Measurements from ENCODE around the gene DNAI1.

DNA sequence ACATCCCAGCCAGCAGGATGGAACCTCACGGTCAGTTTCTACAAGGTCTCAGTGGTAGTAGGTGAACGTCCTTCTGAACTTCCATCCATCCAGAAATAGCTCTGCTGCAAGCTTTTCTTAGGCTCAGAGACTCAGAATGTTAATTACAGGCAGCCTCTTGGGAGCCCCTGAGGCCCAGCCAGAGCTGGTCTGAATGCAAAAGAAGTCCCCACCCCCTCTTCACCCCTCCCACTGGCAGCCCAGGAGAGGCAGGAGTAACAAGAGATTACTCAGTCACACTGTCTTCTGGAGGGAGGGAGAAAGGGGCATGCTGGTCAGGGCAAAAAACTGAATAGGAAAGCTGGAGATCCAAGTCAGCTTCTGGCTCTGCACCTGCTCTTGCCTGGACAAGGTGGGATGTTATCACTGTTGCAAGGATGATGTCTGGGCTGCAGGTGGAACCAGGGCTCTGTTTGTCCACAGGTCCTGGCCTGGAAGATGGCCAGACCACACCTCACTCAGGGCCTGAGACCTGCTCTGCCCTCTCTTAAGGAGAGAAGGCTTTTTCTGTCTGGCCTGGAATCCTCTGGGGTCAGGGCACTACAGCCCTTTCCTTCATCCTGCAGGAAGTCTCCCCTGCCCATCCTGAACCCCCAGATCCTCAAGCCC, 55.1 kb downstream of the DNAI1 start:
- TF ChIP-seq, protein P1, sequence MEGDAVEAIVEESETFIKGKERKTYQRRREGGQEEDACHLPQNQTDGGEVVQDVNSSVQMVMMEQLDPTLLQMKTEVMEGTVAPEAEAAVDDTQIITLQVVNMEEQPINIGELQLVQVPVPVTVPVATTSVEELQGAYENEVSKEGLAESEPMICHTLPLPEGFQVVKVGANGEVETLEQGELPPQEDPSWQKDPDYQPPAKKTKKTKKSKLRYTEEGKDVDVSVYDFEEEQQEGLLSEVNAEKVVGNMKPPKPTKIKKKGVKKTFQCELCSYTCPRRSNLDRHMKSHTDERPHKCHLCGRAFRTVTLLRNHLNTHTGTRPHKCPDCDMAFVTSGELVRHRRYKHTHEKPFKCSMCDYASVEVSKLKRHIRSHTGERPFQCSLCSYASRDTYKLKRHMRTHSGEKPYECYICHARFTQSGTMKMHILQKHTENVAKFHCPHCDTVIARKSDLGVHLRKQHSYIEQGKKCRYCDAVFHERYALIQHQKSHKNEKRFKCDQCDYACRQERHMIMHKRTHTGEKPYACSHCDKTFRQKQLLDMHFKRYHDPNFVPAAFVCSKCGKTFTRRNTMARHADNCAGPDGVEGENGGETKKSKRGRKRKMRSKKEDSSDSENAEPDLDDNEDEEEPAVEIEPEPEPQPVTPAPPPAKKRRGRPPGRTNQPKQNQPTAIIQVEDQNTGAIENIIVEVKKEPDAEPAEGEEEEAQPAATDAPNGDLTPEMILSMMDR (optimal IDR thresholded peaks at IDR 0.05 in 1 of 3, IDR thresholded peaks at IDR 0.05 in 1 of 3, conservative IDR thresholded peaks at IDR 0.05 in 1 of 3; ENCODE audit: extremely low read depth in 1 of 3, insufficient read depth in 2 of 3, low read length in 3 of 3), result no peak
- TF ChIP-seq EZH2 (IDR thresholded peaks at IDR 0.05; ENCODE audit: low read length), result no peak
